Liver (tissue), 9 donors: Measurements from ENCODE around the gene FGFR4. TPM values are rescaled to one million over a fixed set of nuclear protein-coding genes. Genes with fewer than 3 reads are reported as not detected.

Source experiments
- DNase-seq: peaks from one replicate; pipeline ENCODE4 v3.0.0-alpha.2; 2017; ENCODE audit warnings: low spot score
- H3K27ac ChIP-seq, 2 donors: one replicate each; pipeline ENCODE4 v1.7.0; 2013; ENCODE audit warnings: inconsistent platforms in 2 of 2, low read length in 2 of 2, control low read depth in 1 of 2, low read depth in 1 of 2, mild to moderate bottlenecking in 1 of 2
- H3K27me3 ChIP-seq, 4 donors: one replicate each; pipeline versions ENCODE4 v1.6.1 to v1.7.0; 2013; ENCODE audit warnings: low read length in 3 of 4, inconsistent platforms in 1 of 4, mild to moderate bottlenecking in 1 of 4, moderate library complexity in 1 of 4; ENCODE audit not compliant: control insufficient read depth in 4 of 4, insufficient read depth in 4 of 4
- H3K36me3 ChIP-seq, 4 donors: one replicate each; pipeline versions ENCODE4 v1.6.1 to v1.7.0; 2013; ENCODE audit warnings: low read length in 3 of 4, mild to moderate bottlenecking in 3 of 4, low read depth in 1 of 4, moderate library complexity in 1 of 4; ENCODE audit not compliant: control insufficient read depth in 4 of 4, insufficient read depth in 3 of 4
- H3K4me1 ChIP-seq, 4 donors: one replicate each; pipeline versions ENCODE4 v1.6.1 to v1.7.0; 2013; ENCODE audit warnings: low read length in 3 of 4, mild to moderate bottlenecking in 3 of 4, moderate library complexity in 1 of 4; ENCODE audit not compliant: control insufficient read depth in 4 of 4, insufficient read depth in 4 of 4
- H3K4me3 ChIP-seq, 3 donors: one replicate each; pipeline versions ENCODE4 v1.6.1 to v1.7.0; 2013; ENCODE audit warnings: low read length in 3 of 3, control low read depth in 1 of 3, low read depth in 1 of 3, mild to moderate bottlenecking in 1 of 3
- H3K9ac ChIP-seq, 2 donors: one replicate each; pipeline ENCODE4 v1.7.0; 2013; ENCODE audit warnings: low read length in 2 of 2, mild to moderate bottlenecking in 2 of 2, moderate library complexity in 2 of 2, control low read depth in 1 of 2, low read depth in 1 of 2
- H3K9me3 ChIP-seq, 4 donors: one replicate each; pipeline versions ENCODE4 v1.6.1 to v1.7.0; 2013; ENCODE audit warnings: low read length in 3 of 4; ENCODE audit not compliant: control insufficient read depth in 4 of 4
- ATF3 ChIP-seq: IDR thresholded peaks from 2 replicates; pipeline ENCODE4 v1.6.1; 2016; ENCODE audit warnings: antibody characterized with exemption
- CTCF ChIP-seq: fragments of 150-350 bp; IDR thresholded peaks from 2 replicates; pipeline ENCODE4 v1.5.1; 2017; ENCODE audit warnings: improper control_type of control experiment, low read depth, low read length; ENCODE audit not compliant: missing input control
- EGR1 ChIP-seq, 2 donors: IDR thresholded peaks; 2 replicates each; pipeline ENCODE4 v1.6.1; 2016 to 2018; ENCODE audit warnings: antibody characterized with exemption in 2 of 2, low read depth in 2 of 2
- FOXA1 ChIP-seq: IDR thresholded peaks from 2 replicates; pipeline ENCODE4 v1.6.1; 2016; ENCODE audit warnings: antibody characterized with exemption
- FOXA2 ChIP-seq: IDR thresholded peaks from 2 replicates; pipeline ENCODE4 v1.6.1; 2016; ENCODE audit warnings: antibody characterized with exemption
- GABPA ChIP-seq, 2 donors: IDR thresholded peaks in 1 of 2; conservative IDR thresholded peaks in 1 of 2; 2 replicates each; pipeline ENCODE4 v1.6.1; 2016; ENCODE audit warnings: antibody characterized with exemption in 2 of 2, mild to moderate bottlenecking in 1 of 2, moderate library complexity in 1 of 2
- HNF4A ChIP-seq, 2 donors: conservative IDR thresholded peaks; 2 replicates each; pipeline ENCODE4 v1.6.1; 2016; ENCODE audit warnings: antibody characterized with exemption in 2 of 2, mild to moderate bottlenecking in 2 of 2
- HNF4G ChIP-seq: IDR thresholded peaks from 2 replicates; pipeline ENCODE4 v1.6.1; 2016; ENCODE audit warnings: antibody characterized with exemption
- JUND ChIP-seq, 2 donors: IDR thresholded peaks; 2 replicates each; pipeline ENCODE4 v1.6.1; 2016; ENCODE audit warnings: antibody characterized with exemption in 2 of 2
- RAD21 ChIP-seq, 2 donors: IDR thresholded peaks; 2 replicates each; pipeline ENCODE4 v1.6.1; 2016; ENCODE audit warnings: antibody characterized with exemption in 2 of 2, mild to moderate bottlenecking in 2 of 2
- RXRA ChIP-seq, 2 donors: IDR thresholded peaks; 2 replicates each; pipeline ENCODE4 v1.6.1; 2017 to 2018; ENCODE audit warnings: antibody characterized with exemption in 2 of 2, mild to moderate bottlenecking in 1 of 2
- SP1 ChIP-seq: IDR thresholded peaks from 2 replicates; pipeline ENCODE4 v1.6.1; 2018; ENCODE audit warnings: antibody characterized with exemption, mild to moderate bottlenecking
- TAF1 ChIP-seq: conservative IDR thresholded peaks from 2 replicates; pipeline ENCODE4 v1.6.1; 2016; ENCODE audit warnings: antibody characterized with exemption, mild to moderate bottlenecking
- YY1 ChIP-seq: IDR thresholded peaks from 2 replicates; pipeline ENCODE4 v1.6.1; 2016; ENCODE audit warnings: antibody characterized with exemption, mild to moderate bottlenecking
- ZBTB33 ChIP-seq: IDR thresholded peaks from 2 replicates; pipeline ENCODE4 v1.6.1; 2016; ENCODE audit warnings: antibody characterized with exemption
- WGBS: extraction: QIAGEN DNeasy Blood & Tissue Kit; methylation state at CpG from one replicate; pipeline ENCODE4 v1.1.7; 2013; 5-methylcytosine and 5-hydroxymethylcytosine counted together
- polyA plus RNA-seq, 2 donors: library from polyadenylated mRNA; stranded (reverse) in 1 of 2; unstranded in 1 of 2; fragments of 200-250 nt in 1 of 2; fragments of >200 nt in 1 of 2; fragmentation: Nextera tagmentation in 1 of 2; extraction: Ambion mirVana in 1 of 2; gene quantifications; one replicate each; pipeline versions ENCODE4 v1.2.1 to v1.2.3, GENCODE V29; 2013 to 2015
- total RNA-seq, 2 donors: library from RNA; depleted of rRNA; stranded (reverse); fragments of >200 nt; gene quantifications; one replicate each; pipeline ENCODE4 v1.2.3, GENCODE V29; 2014
- TF ChIP-seq, protein P1 (sequence below): IDR thresholded peaks from 2 replicates; pipeline ENCODE4 v1.6.1; 2016; ENCODE audit warnings: antibody characterized with exemption
- TF ChIP-seq, protein P2 (sequence below): IDR thresholded peaks from 2 replicates; pipeline ENCODE4 v1.6.1; 2016; ENCODE audit warnings: antibody characterized with exemption, mild to moderate bottlenecking
- donor health status: healthy.
- donor health status: healthy.
- donor health status: healthy.
- donor health status: healthy.
- donor health status: healthy.

The FGFR4 gene
- total and polyA plus RNA-seq, 4 donors = 42.3 to 72.6 (median 56.3) TPM

GRCh38 chr5:177093082-177093712 is 6.5 kb downstream of the FGFR4 start:
- TF ChIP-seq FOXA2 = no peak
- TF ChIP-seq, protein P1, sequence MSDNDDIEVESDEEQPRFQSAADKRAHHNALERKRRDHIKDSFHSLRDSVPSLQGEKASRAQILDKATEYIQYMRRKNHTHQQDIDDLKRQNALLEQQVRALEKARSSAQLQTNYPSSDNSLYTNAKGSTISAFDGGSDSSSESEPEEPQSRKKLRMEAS = no peak
- TF ChIP-seq ATF3 = no peak
- TF ChIP-seq RAD21 (IDR thresholded peaks at IDR 0.05) = no peak
- TF ChIP-seq HNF4A (conservative IDR thresholded peaks at IDR 0.05) = no peak
- TF ChIP-seq CTCF = no peak
- no peak for TF ChIP-seq FOXA1
- TF ChIP-seq HNF4G = no peak
- no peak for TF ChIP-seq YY1
- no peak for TF ChIP-seq ZBTB33
- no peak for TF ChIP-seq TAF1
- TF ChIP-seq RXRA (IDR thresholded peaks at IDR 0.05) = no peak
- no peak for TF ChIP-seq GABPA (IDR thresholded peaks at IDR 0.05 in 1 of 2, conservative IDR thresholded peaks at IDR 0.05 in 1 of 2)
- Histone ChIP-seq H3K27ac (no peak overlapping the region), H3K4me1 (peaks cover 17 to 76% (median 61%) of the 10 kb centered on the region in 4 donors), H3K9ac (no peak overlapping the region), H3K27me3 (no peaks in the 10 kb centered on the region), H3K4me3 (no peak overlapping the region), H3K9me3 (no peaks in the 10 kb centered on the region), H3K36me3 (peaks cover 3 to 17% (median 8%) of the 10 kb centered on the region in 4 donors)
- DNase-seq = no peak
- WGBS = 87% methylated on average over 40 of the region's 40 CpGs

- Histone ChIP-seq H3K27ac (peak overlapping the region in 1 of 2 donors; percentile 42), H3K9ac (no peak overlapping the region), H3K4me1 (peaks cover 14 to 70% (median 55%) of the 10 kb centered on the region in 4 donors), H3K4me3 (no peak overlapping the region), H3K9me3 (no peaks in the 10 kb centered on the region), H3K27me3 (no peaks in the 10 kb centered on the region), H3K36me3 (peaks cover 3 to 17% (median 8%) of the 10 kb centered on the region in 4 donors)
- WGBS = 92% methylated on average over 6 of the region's 6 CpGs
- no peak for TF ChIP-seq ZBTB33
- no peak for TF ChIP-seq JUND (IDR thresholded peaks at IDR 0.05)
- no peak for TF ChIP-seq CTCF
- TF ChIP-seq HNF4G = no peak
- no peak for TF ChIP-seq EGR1 (IDR thresholded peaks at IDR 0.05; ENCODE audit: low read depth in 2 of 2)
- no peak for TF ChIP-seq SP1
- TF ChIP-seq ATF3 = no peak
- TF ChIP-seq, protein P2, sequence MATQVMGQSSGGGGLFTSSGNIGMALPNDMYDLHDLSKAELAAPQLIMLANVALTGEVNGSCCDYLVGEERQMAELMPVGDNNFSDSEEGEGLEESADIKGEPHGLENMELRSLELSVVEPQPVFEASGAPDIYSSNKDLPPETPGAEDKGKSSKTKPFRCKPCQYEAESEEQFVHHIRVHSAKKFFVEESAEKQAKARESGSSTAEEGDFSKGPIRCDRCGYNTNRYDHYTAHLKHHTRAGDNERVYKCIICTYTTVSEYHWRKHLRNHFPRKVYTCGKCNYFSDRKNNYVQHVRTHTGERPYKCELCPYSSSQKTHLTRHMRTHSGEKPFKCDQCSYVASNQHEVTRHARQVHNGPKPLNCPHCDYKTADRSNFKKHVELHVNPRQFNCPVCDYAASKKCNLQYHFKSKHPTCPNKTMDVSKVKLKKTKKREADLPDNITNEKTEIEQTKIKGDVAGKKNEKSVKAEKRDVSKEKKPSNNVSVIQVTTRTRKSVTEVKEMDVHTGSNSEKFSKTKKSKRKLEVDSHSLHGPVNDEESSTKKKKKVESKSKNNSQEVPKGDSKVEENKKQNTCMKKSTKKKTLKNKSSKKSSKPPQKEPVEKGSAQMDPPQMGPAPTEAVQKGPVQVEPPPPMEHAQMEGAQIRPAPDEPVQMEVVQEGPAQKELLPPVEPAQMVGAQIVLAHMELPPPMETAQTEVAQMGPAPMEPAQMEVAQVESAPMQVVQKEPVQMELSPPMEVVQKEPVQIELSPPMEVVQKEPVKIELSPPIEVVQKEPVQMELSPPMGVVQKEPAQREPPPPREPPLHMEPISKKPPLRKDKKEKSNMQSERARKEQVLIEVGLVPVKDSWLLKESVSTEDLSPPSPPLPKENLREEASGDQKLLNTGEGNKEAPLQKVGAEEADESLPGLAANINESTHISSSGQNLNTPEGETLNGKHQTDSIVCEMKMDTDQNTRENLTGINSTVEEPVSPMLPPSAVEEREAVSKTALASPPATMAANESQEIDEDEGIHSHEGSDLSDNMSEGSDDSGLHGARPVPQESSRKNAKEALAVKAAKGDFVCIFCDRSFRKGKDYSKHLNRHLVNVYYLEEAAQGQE = no peak
- no peak for TF ChIP-seq HNF4A (conservative IDR thresholded peaks at IDR 0.05)
- DNase-seq = no peak
These were observed 7.1 kb downstream of the FGFR4 start for GRCh38 chr5:177093803-177094202.
